Nephron (organoid): ENCODE data around the gene ERCC2.
A peak's percentile ranks its signal among the peaks of the same experiment; 100 is the strongest.

Experiments used
- H3K27ac Mint-ChIP-seq, 3 experiments: 2 replicates each; pipeline ENCODE4 v1.8.0; 2020; ENCODE audit warnings: mixed read lengths in 3 of 3, mild to moderate bottlenecking in 2 of 3, moderate library complexity in 1 of 3
- H3K27me3 Mint-ChIP-seq: 2 replicates; pipeline ENCODE4 v1.8.0; 2021; ENCODE audit warnings: low read depth, mild to moderate bottlenecking, moderate library complexity, mixed read lengths
- H3K36me3 Mint-ChIP-seq: 2 replicates; pipeline ENCODE4 v1.8.0; 2020; ENCODE audit warnings: low read depth, mixed read lengths
- H3K4me1 Mint-ChIP-seq: 2 replicates; pipeline ENCODE4 v1.8.0; 2020; ENCODE audit warnings: mixed read lengths
- H3K4me3 Mint-ChIP-seq, 3 experiments: 2 replicates each; pipeline ENCODE4 v1.8.0; 2020; ENCODE audit warnings: mild to moderate bottlenecking in 3 of 3, mixed read lengths in 3 of 3, moderate library complexity in 2 of 3
- H3K9me3 Mint-ChIP-seq: 2 replicates; pipeline ENCODE4 v1.8.0; 2020; ENCODE audit warnings: mixed read lengths
- TF ChIP-seq, protein P1 (sequence below), 3 experiments: fragments of 200-600 bp; sonication (generic); IDR thresholded peaks; one replicate each; pipeline ENCODE4 v1.5.0; 2021; ENCODE audit warnings: antibody characterized with exemption in 3 of 3; ENCODE audit not compliant: unreplicated experiment in 3 of 3

The ERCC2 gene

DNA sequence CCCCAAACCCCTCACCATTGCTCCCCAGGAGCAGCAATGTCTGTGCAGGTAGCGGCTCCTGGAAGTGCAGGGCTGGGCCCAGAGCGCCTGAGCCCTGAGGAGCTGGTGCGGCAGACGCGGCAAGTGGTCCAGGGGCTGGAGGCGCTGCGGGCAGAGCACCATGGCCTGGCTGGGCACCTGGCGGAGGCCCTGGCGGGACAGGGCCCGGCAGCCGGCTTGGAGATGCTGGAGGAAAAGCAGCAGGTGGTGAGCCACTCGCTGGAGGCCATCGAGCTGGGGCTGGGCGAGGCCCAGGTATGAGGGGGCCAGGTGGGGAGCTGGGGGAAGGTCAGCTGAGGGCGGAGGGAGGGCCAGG lies 24.9 kb downstream of the ERCC2 start:
- no peaks in the 10 kb centered on the region for H3K36me3 Mint-ChIP-seq
- no peaks in the 10 kb centered on the region for H3K9me3 Mint-ChIP-seq
- TF ChIP-seq, protein P1, sequence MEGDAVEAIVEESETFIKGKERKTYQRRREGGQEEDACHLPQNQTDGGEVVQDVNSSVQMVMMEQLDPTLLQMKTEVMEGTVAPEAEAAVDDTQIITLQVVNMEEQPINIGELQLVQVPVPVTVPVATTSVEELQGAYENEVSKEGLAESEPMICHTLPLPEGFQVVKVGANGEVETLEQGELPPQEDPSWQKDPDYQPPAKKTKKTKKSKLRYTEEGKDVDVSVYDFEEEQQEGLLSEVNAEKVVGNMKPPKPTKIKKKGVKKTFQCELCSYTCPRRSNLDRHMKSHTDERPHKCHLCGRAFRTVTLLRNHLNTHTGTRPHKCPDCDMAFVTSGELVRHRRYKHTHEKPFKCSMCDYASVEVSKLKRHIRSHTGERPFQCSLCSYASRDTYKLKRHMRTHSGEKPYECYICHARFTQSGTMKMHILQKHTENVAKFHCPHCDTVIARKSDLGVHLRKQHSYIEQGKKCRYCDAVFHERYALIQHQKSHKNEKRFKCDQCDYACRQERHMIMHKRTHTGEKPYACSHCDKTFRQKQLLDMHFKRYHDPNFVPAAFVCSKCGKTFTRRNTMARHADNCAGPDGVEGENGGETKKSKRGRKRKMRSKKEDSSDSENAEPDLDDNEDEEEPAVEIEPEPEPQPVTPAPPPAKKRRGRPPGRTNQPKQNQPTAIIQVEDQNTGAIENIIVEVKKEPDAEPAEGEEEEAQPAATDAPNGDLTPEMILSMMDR (IDR thresholded peaks at IDR 0.05; ENCODE audit: unreplicated experiment in 3 of 3): no peak
- H3K27ac Mint-ChIP-seq: no peak overlapping the region
- no peaks in the 10 kb centered on the region for H3K4me1 Mint-ChIP-seq
- H3K4me3 Mint-ChIP-seq: no peak overlapping the region
- H3K27me3 Mint-ChIP-seq: peaks cover 34% of the 10 kb centered on the region

DNA sequence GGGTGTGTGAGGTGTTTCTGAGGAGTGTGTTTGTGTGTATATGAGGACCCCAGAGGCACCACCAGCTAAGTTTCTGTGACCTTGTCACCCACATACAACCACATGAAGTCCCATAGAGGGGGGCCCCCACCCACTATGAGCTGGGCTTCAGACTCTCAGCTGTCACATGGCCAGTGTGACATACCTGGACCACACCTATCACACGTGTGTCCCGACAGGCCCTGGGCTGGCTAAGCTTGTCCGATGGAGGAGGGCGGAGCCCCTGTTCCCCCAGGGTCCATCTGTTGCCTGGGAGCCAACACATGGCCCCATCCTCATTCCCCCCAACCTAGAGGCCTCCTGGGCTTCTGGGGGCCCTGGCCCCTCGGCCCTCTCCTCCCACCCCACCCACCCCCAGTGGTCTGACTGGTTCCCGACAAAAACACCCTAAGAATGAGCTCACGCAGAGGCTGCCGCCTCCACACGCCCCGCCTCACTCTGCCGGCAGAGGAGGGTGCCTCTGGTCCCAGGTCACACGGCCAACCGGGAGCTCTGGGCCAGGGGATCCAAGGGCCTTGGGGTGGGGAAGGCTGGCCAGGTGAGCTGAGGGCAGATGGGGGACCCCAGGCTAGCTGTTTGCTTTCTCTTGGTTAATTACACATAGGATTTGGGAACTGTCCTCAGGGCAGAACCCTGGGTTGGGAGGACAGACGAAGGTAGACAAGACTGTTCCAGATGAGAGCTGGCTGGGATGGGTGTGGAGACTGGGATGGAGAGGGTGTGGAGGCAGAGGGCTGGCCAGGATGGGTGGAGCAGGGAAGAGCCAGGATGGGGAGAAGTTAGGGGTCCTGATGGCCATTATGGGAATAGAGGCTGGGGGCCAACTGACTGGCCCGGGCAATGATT lies 25.5 kb downstream of the ERCC2 start:
- H3K36me3 Mint-ChIP-seq: no peaks in the 10 kb centered on the region
- peaks cover 40% of the 10 kb centered on the region for H3K27me3 Mint-ChIP-seq
- H3K4me3 Mint-ChIP-seq: no peak overlapping the region

DNA sequence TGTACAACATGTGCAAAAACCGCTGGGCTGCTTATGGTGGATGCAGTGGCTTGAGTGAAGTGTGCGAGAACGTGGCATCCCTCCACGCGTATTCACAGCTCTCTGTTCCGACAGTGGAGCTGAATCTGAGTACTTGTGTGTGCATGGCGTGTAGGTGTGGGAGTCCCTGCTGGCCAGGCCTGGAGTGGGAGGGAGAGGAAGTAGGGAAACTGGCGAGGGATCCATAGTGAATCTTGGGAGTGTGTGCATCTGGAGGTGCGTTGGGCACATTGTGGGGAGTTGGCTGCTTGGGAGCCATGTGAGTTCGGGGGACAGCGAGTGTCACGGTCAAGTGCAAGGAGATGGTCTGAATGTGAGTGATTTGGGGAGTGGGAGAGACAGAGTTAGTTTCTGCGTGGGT lies 27.5 kb downstream of the ERCC2 start:
- H3K27ac Mint-ChIP-seq: no peak overlapping the region
- no peaks in the 10 kb centered on the region for H3K36me3 Mint-ChIP-seq
- H3K27me3 Mint-ChIP-seq: peaks cover 54% of the 10 kb centered on the region
- H3K9me3 Mint-ChIP-seq: no peaks in the 10 kb centered on the region
- no peak overlapping the region for H3K4me3 Mint-ChIP-seq
- TF ChIP-seq, protein P1 (IDR thresholded peaks at IDR 0.05; ENCODE audit: unreplicated experiment in 3 of 3): no peak
- peaks cover 5% of the 10 kb centered on the region for H3K4me1 Mint-ChIP-seq

More for the DNA sequence above, 25.5 kb downstream of the ERCC2 start:
- TF ChIP-seq, protein P1 (IDR thresholded peaks at IDR 0.05; ENCODE audit: unreplicated experiment in 3 of 3): no peak
- H3K4me1 Mint-ChIP-seq: no peaks in the 10 kb centered on the region
- no peak overlapping the region for H3K27ac Mint-ChIP-seq
- no peaks in the 10 kb centered on the region for H3K9me3 Mint-ChIP-seq

- TF ChIP-seq, protein P1 (IDR thresholded peaks at IDR 0.05; ENCODE audit: unreplicated experiment in 3 of 3): no peak
- H3K4me1 Mint-ChIP-seq: peaks cover 5% of the 10 kb centered on the region
Observed at GRCh38 chr19:45340899-45341453, 29.4 kb downstream of the ERCC2 start.

DNA sequence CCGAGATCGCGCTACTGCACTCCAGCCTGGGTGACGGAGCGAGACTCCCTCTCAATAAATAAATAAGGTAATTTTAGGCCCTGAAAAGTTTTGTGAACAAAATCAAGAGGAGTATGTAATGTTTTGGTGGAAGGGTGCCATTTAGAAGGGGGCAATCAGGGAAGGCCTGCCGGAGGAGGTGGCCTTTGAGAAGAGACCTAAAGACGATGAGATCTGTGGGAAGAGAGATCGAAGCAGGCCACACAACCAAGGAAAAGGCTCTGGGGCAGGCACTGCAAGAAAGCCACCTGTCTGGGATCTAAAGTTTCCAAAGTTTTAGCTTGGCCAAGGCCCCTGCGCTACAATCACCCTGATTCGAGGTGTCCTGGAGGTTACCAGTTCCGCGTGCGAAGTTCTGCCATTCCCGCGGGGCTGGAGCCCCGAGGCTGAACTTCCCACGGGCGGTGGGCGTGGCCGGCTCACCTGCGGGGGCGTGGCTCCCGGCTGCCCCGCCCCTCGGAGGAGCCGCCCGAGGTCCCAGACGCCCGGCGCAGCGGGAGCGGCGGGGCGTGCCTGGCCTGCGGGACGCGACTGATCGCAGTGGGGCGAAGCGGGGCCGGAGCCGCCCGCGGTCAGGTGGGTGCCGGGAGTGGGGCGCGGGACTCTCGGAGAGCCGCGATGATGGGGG lies 30.0 kb downstream of the ERCC2 start, which contains the start of gene KLC3:
Gene KLC3, plus strand, starts transcription at position 519 of the 667 bp plus-strand sequence. CDS start 4,792 bp downstream, outside the sequence.
- Mint-ChIP-seq H3K4me1 (peaks cover 5% of the 10 kb centered on the region), H3K9me3 (no peaks in the 10 kb centered on the region), H3K27ac (no peak within 1 kb of the TSS), H3K27me3 (peaks cover 40% of the 10 kb centered on the region), H3K4me3 (peak within 1 kb of the TSS; percentile 47 to 73 (median 72)), H3K36me3 (no peaks in the 10 kb centered on the region)
- TF ChIP-seq, protein P1 (IDR thresholded peaks at IDR 0.05; ENCODE audit: unreplicated experiment in 3 of 3): no peak

More at GRCh38 chr19:45340899-45341453, 29.4 kb downstream of the ERCC2 start:
- Mint-ChIP-seq H3K36me3 (no peaks in the 10 kb centered on the region), H3K27me3 (peaks cover 44% of the 10 kb centered on the region), H3K9me3 (no peaks in the 10 kb centered on the region), H3K27ac (no peak overlapping the region), H3K4me3 (no peak overlapping the region)
